ENCODE results near the gene BTRC. TPM values are rescaled to one million over a fixed set of nuclear protein-coding genes. Genes with fewer than 3 reads are reported as not detected.

The BTRC gene
- 8.3 to 10.7 TPM (median 9.5 TPM) in 5 replicates for total RNA-seq (2022; extraction: Qiagen RNA extraction)

DNA sequence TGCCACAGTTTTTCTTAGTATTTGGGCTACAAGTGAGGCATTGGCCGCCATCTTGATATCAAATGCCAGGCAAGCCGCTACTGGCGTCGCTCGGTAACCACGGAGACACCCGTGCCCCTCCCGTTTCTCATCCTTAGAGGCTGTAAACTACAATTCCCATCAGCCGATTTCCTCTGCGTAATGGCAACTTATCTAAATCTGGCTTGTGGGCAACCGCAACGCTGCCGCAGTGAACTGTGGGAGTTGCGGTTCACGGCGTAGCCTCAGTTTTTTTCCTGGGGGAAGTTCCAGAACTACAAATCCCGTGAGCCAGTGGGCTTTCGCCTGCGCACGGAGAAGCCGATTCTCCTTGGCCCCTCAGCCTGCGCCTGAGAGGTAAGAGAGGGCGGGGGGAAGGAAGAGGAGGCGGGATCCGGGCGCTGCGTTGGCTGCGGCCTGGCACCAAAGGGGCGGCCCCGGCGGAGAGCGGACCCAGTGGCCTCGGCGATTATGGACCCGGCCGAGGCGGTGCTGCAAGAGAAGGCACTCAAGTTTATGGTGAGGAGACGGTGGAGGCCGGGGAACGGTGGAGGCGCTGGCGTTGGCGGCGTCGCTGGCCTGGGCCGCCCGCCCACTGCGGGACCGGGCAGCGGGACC lies at the start of gene BTRC:
Gene BTRC, plus strand, starts transcription at position 474 of the 636 bp plus-strand sequence. Its CDS starts 16 bp downstream, at position 490.

GRCh38 chr10:101587725-101588653 lies 234.0 kb downstream of the BTRC start, which contains the start of the genes DPCD and POLL:
DPCD (plus strand) TSS chr10:101588321; CDS start chr10:101588337, 16 bp downstream.
POLL (minus strand) TSS chr10:101588257; CDS start chr10:101587360, 897 bp downstream.

Other genes with a start within 250 kb of the BTRC start
- gene TLX1, start 222.9 kb upstream of the BTRC start, total RNA-seq (2022; extraction: Qiagen RNA extraction), result not detected in 5 replicates
- not detected in 5 replicates for gene LBX1, start 124.7 kb upstream of the BTRC start, total RNA-seq (2022; extraction: Qiagen RNA extraction)
- gene POLL, start 234.1 kb downstream of the BTRC start, total RNA-seq (2022; extraction: Qiagen RNA extraction), result 13.9 to 17.5 TPM (median 15.9 TPM) in 5 replicates
- 32.8 to 36.5 TPM (median 33.5 TPM) in 5 replicates for gene DPCD, start 234.2 kb downstream of the BTRC start, total RNA-seq (2022; extraction: Qiagen RNA extraction)

All from A549 treated with Hydrocortisone at 1 μM for 4 hours (cell line).